HepG2 (cell line): ENCODE results near the gene CIT. TPM values are rescaled to one million over a fixed set of nuclear protein-coding genes. Genes with fewer than 3 reads are reported as not detected.

Experiments
- ATAC-seq: fragments of 200-7000 bp; cut with Tn5 transposase; 3 replicates; pipeline ENCODE4 v1.9.1; 2020; ENCODE audit warnings: mild to moderate bottlenecking, moderate library complexity
- BruUV-seq: library from RNA; stranded (reverse); fragments of 400-500 nt; replicated peaks from 2 replicates; lab custom pipeline; 2021; lab: Mats Ljungman, UMichigan
- CTCF ChIA-PET: fragments of 300-600 bp; formaldehyde crosslinking; extraction: SDS; loops from one replicate; lab custom pipeline; 2021; ENCODE audit warnings: low total read pairs, inconsistent platforms, low intra/inter-chr PET ratio; lab: Yijun Ruan, JAX
- POLR2A ChIA-PET: fragments of 350-600 bp; sonication (Branson Sonifier 250); formaldehyde crosslinking; loops from one replicate; lab custom pipeline; 2020; ENCODE audit warnings: antibody characterized with exemption, inconsistent platforms; lab: Yijun Ruan, JAX
- DNase-seq: peaks from one replicate; pipeline ENCODE4 v3.0.0-alpha.2; 2015; ENCODE audit warnings: low spot score
- FAIRE-seq: peaks from 3 replicates; lab custom pipeline; 2011; peaks lifted over from hg19 to GRCh38; lab: Jason Lieb, UNC
- H2AFZ ChIP-seq: one replicate; pipeline ENCODE4 v1.6.1; 2011; ENCODE audit warnings: low read length, inconsistent platforms
- H3K27ac ChIP-seq: fragments of 300-600 bp; 3 replicates; pipeline ENCODE4 v1.8.0; 2011; ENCODE audit warnings: mixed run types, mild to moderate bottlenecking, mixed read lengths, low read length, inconsistent platforms; ENCODE audit not compliant: insufficient read depth; ENCODE audit errors: extremely low read length
- H3K27me3 ChIP-seq, 2 experiments: fragments of 200-600 bp in 1 of 2; 2 replicates in 1 of 2; 3 replicates in 1 of 2; pipeline versions ENCODE4 v1.6.0 to v1.8.0; 2011; ENCODE audit warnings: low read length in 2 of 2, mild to moderate bottlenecking in 2 of 2, moderate library complexity in 2 of 2, inconsistent platforms in 1 of 2; ENCODE audit not compliant: insufficient read depth in 2 of 2, control insufficient read depth in 1 of 2
- H3K36me3 ChIP-seq, 2 experiments: fragments of 200-600 bp in 1 of 2; replicated peaks in 1 of 2; 2 replicates in 1 of 2; 3 replicates in 1 of 2; pipeline versions ENCODE4 v1.5.1 to v1.8.0; 2011; ENCODE audit warnings: low read length in 2 of 2, inconsistent platforms in 1 of 2; ENCODE audit not compliant: insufficient read depth in 2 of 2, control insufficient read depth in 1 of 2
- H3K4me1 ChIP-seq: 2 replicates; pipeline ENCODE4 v1.5.1; 2012; ENCODE audit warnings: low read length, inconsistent platforms; ENCODE audit not compliant: insufficient read depth
- H3K4me2 ChIP-seq: 2 replicates; pipeline ENCODE4 v1.6.0; 2011; ENCODE audit warnings: low read depth, low read length, inconsistent platforms
- H3K4me3 ChIP-seq, 3 experiments: fragments of 200-600 bp in 1 of 3; sonication (generic), shearing (Covaris generic) in 1 of 3; replicated peaks in 1 of 3; 2 replicates each; pipeline ENCODE4 v1.5.1; 2011 to 2016; ENCODE audit warnings: low read length in 3 of 3, inconsistent platforms in 2 of 3, low read depth in 2 of 3, mild to moderate bottlenecking in 2 of 3, control low read depth in 1 of 3, mixed read lengths in 1 of 3; ENCODE audit not compliant: insufficient read depth in 1 of 3
- H3K79me2 ChIP-seq: one replicate; pipeline ENCODE4 v1.6.1; 2011; ENCODE audit warnings: low read length, inconsistent platforms; ENCODE audit not compliant: insufficient read depth
- H3K9ac ChIP-seq: 2 replicates; pipeline ENCODE4 v1.6.0; 2011; ENCODE audit warnings: mild to moderate bottlenecking, low read depth, low read length, inconsistent platforms; ENCODE audit not compliant: insufficient read depth
- H3K9me3 ChIP-seq: 2 replicates; pipeline ENCODE4 v1.5.1; 2012; ENCODE audit warnings: mild to moderate bottlenecking, low read length
- H4K20me1 ChIP-seq: 2 replicates; pipeline ENCODE4 v1.6.0; 2011; ENCODE audit warnings: inconsistent platforms, mild to moderate bottlenecking, low read length, moderate library complexity; ENCODE audit not compliant: insufficient read depth
- BRD4 ChIP-seq: sonication (generic); formaldehyde crosslinking; IDR thresholded peaks from 2 replicates; pipeline ENCODE4 v1.4.0; 2020; ENCODE audit warnings: missing genetic modification reagents
- FOXP1 ChIP-seq, 2 experiments: fragments of 450-650 bp in 1 of 2; IDR thresholded peaks; 2 replicates each; pipeline ENCODE4 v1.6.1; 2017 to 2018; ENCODE audit warnings: antibody characterized with exemption in 1 of 2
- HMG20B ChIP-seq: conservative IDR thresholded peaks from 2 replicates; pipeline ENCODE4 v1.6.1; 2016; ENCODE audit warnings: missing genetic modification reagents, missing compliant biosample characterization
- MAF1 ChIP-seq: sonication (generic); formaldehyde crosslinking; IDR thresholded peaks from 2 replicates; pipeline ENCODE4 v1.5.0; 2020; ENCODE audit warnings: missing genetic modification reagents, borderline replicate concordance
- PCBP2 ChIP-seq: fragments of 200-400 bp; formaldehyde crosslinking; optimal IDR thresholded peaks from 2 replicates; pipeline ENCODE3; 2018; ENCODE audit warnings: low read length, low read depth; ENCODE audit not compliant: poor library complexity, severe bottlenecking
- SP140L ChIP-seq: sonication (generic); formaldehyde crosslinking; IDR thresholded peaks from 2 replicates; pipeline ENCODE4 v1.4.0; 2020; ENCODE audit warnings: missing genetic modification reagents, borderline replicate concordance
- TBP ChIP-seq: sonication (generic); formaldehyde crosslinking; IDR thresholded peaks from 2 replicates; pipeline ENCODE4 v1.5.0; 2020; ENCODE audit warnings: missing genetic modification reagents
- ZNF124 ChIP-seq: sonication (generic); formaldehyde crosslinking; IDR thresholded peaks from 2 replicates; pipeline ENCODE4 v1.4.0; 2020; ENCODE audit warnings: missing genetic modification reagents
- ZNF431 ChIP-seq: sonication (generic); formaldehyde crosslinking; IDR thresholded peaks from 2 replicates; pipeline ENCODE4 v1.9.0; 2022; ENCODE audit warnings: missing genetic modification reagents, low read depth, mild to moderate bottlenecking, borderline replicate concordance
- ZNF543 ChIP-seq: sonication (generic); formaldehyde crosslinking; IDR thresholded peaks from 2 replicates; pipeline ENCODE4 v1.4.0; 2020; ENCODE audit warnings: mild to moderate bottlenecking, missing genetic modification reagents
- ZNF773 ChIP-seq: sonication (generic); formaldehyde crosslinking; IDR thresholded peaks from 2 replicates; pipeline ENCODE4 v1.4.0; 2020; ENCODE audit warnings: missing genetic modification reagents, borderline replicate concordance
- WGBS: methylation state at CpG from one replicate; pipeline ENCODE4 v1.1.6; 2017; ENCODE audit warnings: low lambda C conversion rate; 5-methylcytosine and 5-hydroxymethylcytosine counted together
- in situ Hi-C: cut with HindIII; loops from 2 replicates; pipeline ENCODE4 v1.10.0; 2017; ENCODE audit warnings: low pct_unique_long_range_greater_than_20kb; ENCODE audit not compliant: extremely low pct_ligation_motif_present
- intact Hi-C: fragments of 100-400 bp; cut with micrococcal nuclease; formaldehyde crosslinking; loops from one replicate; pipeline ENCODE4 v1.10.0; 2022; ENCODE audit not compliant: unreplicated experiment
- polyA plus RNA-seq, 8 experiments: library from polyadenylated mRNA; depleted of rRNA in 3 of 8; stranded (reverse) in 7 of 8; unstranded in 1 of 8; fragments of >200 nt; fragmentation: Illumina TruSeq in 4 of 8; extraction: Trizol in 4 of 8; gene quantifications; 2 replicates each; pipeline versions ENCODE4 v1.2.1 to v1.2.3, GENCODE V29; 2011 to 2016; ENCODE audit warnings: low read depth in 4 of 8, missing spikeins in 1 of 8, mixed read lengths in 1 of 8; ENCODE audit not compliant: insufficient read depth in 1 of 8
- total RNA-seq, 5 experiments: library from RNA; depleted of rRNA; stranded (reverse); fragments of >200 nt; fragmentation: Illumina TruSeq; extraction: Trizol; gene quantifications; 2 replicates each; pipeline ENCODE4 v1.2.3, GENCODE V29; 2016; ENCODE audit warnings: low read depth in 1 of 5
- TF ChIP-seq, protein P1 (sequence below): IDR thresholded peaks from 2 replicates; pipeline ENCODE4 v1.6.1; 2016; ENCODE audit warnings: missing biosample characterization, missing genetic modification reagents, low read depth
- TF ChIP-seq, protein P2 (sequence below): IDR thresholded peaks from 2 replicates; pipeline ENCODE4 v1.6.1; 2016; ENCODE audit warnings: low read depth, missing genetic modification reagents, missing compliant biosample characterization

The CIT gene
- total and polyA plus RNA-seq, 2 of the 13 experiments (the other 11 are each of a cell fraction or from before 2014, with no cell fraction given) = 7.7 to 11.7 TPM

DNA sequence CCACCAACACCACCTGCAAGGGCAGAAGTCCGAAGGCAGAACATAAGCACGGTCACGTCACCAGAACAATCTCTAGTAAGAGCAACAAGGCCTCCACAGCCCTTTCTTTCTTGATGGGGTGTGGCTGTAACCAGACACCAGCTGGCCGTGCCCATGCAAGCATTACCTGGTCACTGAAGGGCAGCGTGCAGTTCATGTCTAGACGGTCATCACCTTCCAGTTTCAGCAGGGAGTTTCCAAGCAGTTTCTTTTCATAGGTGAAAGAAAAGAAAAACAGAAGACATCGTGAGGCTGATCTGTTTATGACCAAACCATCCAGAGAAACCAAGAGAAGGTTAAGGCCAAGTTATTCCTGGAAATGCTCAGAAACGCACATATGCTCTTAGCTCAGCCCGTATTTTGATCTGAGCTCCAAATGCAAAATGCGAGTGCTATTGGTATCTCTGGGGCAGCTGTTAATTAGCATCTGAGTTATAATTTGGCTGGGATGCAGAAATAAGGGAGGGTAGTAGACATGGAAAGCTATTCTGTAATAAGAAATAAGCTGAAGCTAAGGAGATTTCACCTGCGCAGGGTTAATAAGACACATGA is 166.7 kb downstream of the CIT start:
- ATAC-seq = no peak
- ChIA-PET CTCF (no interaction called here), POLR2A (no interaction called here)
- H3K27ac ChIP-seq = no peak overlapping the region
- H3K4me3 ChIP-seq = no peak overlapping the region
- no peaks in the 10 kb centered on the region for H3K27me3 ChIP-seq
- WGBS = 96% methylated on average over 11 of the region's 11 CpGs
- no peak overlapping the region for H2AFZ ChIP-seq
- intact Hi-C loops (no loop called here), in situ Hi-C loops (no loop called here)
- no TSS peak for BruUV-seq
- no peaks in the 10 kb centered on the region for H4K20me1 ChIP-seq
- no peaks in the 10 kb centered on the region for H3K79me2 ChIP-seq
- FAIRE-seq = no peak
- peaks cover 16 to 54% of the 10 kb centered on the region in 2 experiments for H3K36me3 ChIP-seq
- H3K9ac ChIP-seq = no peak overlapping the region
- no peaks in the 10 kb centered on the region for H3K9me3 ChIP-seq
- DNase-seq = no peak
- H3K4me2 ChIP-seq = no peak overlapping the region
- H3K4me1 ChIP-seq = no peaks in the 10 kb centered on the region
- TF ChIP-seq HMG20B (CRISPR knock-in tag) (no peak), FOXP1 (IDR thresholded peaks at IDR 0.05) (no peak), FOXP1 (CRISPR knock-in tag; IDR thresholded peaks at IDR 0.05) (no peak), ZNF543 (no peak), BRD4 (no peak), ZNF124 (CRISPR knock-in tag) (no peak), TBP (CRISPR knock-in tag) (no peak), PCBP2 (no peak), ZNF773 (CRISPR knock-in tag) (no peak), MAF1 (CRISPR knock-in tag) (no peak), SP140L (CRISPR knock-in tag) (no peak), ZNF431 (CRISPR knock-in tag) (no peak)
- TF ChIP-seq, protein P1, sequence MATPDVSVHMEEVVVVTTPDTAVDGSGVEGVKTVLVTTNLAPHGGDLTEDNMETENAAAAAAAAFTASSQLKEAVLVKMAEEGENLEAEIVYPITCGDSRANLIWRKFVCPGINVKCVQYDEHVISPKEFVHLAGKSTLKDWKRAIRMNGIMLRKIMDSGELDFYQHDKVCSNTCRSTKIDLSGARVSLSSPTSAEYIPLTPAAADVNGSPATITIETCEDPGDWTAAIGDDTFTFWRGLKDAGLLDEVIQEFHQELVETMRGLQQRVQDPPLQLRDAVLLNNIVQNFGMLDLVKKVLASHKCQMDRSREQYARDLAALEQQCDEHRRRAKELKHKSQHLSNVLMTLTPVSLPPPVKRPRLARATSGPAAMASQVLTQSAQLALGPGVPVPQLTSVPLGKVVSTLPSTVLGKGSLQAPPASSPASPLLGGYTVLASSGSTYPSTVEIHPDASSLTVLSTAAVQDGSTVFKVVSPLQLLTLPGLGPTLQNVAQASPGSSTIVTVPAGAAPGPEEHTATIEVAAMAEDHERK (CRISPR knock-in tag) = no peak
- TF ChIP-seq, protein P2, sequence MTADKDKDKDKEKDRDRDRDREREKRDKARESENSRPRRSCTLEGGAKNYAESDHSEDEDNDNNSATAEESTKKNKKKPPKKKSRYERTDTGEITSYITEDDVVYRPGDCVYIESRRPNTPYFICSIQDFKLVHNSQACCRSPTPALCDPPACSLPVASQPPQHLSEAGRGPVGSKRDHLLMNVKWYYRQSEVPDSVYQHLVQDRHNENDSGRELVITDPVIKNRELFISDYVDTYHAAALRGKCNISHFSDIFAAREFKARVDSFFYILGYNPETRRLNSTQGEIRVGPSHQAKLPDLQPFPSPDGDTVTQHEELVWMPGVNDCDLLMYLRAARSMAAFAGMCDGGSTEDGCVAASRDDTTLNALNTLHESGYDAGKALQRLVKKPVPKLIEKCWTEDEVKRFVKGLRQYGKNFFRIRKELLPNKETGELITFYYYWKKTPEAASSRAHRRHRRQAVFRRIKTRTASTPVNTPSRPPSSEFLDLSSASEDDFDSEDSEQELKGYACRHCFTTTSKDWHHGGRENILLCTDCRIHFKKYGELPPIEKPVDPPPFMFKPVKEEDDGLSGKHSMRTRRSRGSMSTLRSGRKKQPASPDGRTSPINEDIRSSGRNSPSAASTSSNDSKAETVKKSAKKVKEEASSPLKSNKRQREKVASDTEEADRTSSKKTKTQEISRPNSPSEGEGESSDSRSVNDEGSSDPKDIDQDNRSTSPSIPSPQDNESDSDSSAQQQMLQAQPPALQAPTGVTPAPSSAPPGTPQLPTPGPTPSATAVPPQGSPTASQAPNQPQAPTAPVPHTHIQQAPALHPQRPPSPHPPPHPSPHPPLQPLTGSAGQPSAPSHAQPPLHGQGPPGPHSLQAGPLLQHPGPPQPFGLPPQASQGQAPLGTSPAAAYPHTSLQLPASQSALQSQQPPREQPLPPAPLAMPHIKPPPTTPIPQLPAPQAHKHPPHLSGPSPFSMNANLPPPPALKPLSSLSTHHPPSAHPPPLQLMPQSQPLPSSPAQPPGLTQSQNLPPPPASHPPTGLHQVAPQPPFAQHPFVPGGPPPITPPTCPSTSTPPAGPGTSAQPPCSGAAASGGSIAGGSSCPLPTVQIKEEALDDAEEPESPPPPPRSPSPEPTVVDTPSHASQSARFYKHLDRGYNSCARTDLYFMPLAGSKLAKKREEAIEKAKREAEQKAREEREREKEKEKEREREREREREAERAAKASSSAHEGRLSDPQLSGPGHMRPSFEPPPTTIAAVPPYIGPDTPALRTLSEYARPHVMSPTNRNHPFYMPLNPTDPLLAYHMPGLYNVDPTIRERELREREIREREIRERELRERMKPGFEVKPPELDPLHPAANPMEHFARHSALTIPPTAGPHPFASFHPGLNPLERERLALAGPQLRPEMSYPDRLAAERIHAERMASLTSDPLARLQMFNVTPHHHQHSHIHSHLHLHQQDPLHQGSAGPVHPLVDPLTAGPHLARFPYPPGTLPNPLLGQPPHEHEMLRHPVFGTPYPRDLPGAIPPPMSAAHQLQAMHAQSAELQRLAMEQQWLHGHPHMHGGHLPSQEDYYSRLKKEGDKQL (CRISPR knock-in tag) = no peak
